Epidermal melanocyte (primary cell): Measurements from ENCODE around the gene FGFR2.
"Not testable (repeated sequence)": the region's sequence is repeated elsewhere in the genome, so short reads cannot be mapped to it uniquely, and the experiment has no call there.

Experiments used
- DNase-seq: peaks from one replicate; pipeline ENCODE4 v3.0.0; 2011; ENCODE audit warnings: low spot score; ENCODE audit not compliant: insufficient read length

Gene FGFR2

GRCh38 chr10:121525251-121526134, 72.8 kb downstream of the FGFR2 start:
- DNase-seq: no peak

- DNase-seq: no peak
These were observed 74.0 kb downstream of the FGFR2 start for GRCh38 chr10:121524157-121524817.

GRCh38 chr10:121522831-121523230, 75.4 kb downstream of the FGFR2 start:
- DNase-seq: no peak

- no peak for DNase-seq
These were observed 76.3 kb downstream of the FGFR2 start for GRCh38 chr10:121521794-121522556.

GRCh38 chr10:121520526-121520925, 77.7 kb downstream of the FGFR2 start:
- DNase-seq: not testable (repeated sequence)

DNA sequence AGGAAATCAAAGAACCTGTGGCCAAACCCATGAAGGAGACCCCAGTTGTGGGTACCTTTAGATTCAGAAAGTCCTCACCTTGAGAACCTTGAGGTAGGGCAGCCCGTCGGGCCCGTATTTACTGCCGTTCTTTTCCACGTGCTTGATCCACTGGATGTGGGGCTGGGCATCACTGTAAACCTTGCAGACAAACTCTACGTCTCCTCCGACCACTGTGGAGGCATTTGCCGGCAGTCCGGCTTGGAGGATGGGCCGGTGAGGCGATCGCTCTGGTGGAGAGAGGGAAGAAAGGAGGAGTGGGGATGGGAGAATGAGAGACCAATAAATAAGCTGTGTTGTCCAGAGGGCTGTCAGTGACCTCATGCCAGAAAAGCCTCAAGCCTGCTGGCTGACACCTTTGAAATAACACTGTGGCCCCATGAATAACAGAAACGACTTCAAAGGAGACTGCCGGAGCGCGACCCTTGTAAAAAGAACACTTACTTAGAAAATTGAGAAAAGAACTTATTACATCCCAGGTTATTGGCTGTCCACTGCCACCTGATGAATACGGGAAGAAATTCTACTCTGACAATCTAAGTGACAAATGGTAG, 78.2 kb downstream of the FGFR2 start:
- DNase-seq: no peak

DNA sequence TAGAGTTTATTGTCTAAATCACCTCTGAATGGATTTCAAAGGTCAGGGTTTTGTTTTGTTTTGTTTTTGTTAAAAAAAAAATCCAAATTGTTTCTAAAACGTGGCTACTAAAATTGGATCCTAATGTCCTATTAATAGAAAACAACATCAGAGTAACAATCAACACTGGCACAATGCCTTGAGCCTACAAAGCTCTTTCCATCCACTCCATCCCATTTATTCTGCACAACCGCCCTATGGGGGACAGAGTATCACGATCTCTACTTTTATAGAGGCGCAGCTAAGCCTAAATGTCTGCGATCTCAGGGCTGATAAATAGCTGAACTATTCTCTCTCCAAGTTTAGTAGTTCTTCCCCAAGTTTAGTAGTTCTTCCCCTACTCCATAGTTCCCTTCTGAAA, 78.8 kb downstream of the FGFR2 start:
- no peak for DNase-seq

- no peak for DNase-seq
These were observed 79.9 kb downstream of the FGFR2 start for GRCh38 chr10:121518333-121518732.

DNA sequence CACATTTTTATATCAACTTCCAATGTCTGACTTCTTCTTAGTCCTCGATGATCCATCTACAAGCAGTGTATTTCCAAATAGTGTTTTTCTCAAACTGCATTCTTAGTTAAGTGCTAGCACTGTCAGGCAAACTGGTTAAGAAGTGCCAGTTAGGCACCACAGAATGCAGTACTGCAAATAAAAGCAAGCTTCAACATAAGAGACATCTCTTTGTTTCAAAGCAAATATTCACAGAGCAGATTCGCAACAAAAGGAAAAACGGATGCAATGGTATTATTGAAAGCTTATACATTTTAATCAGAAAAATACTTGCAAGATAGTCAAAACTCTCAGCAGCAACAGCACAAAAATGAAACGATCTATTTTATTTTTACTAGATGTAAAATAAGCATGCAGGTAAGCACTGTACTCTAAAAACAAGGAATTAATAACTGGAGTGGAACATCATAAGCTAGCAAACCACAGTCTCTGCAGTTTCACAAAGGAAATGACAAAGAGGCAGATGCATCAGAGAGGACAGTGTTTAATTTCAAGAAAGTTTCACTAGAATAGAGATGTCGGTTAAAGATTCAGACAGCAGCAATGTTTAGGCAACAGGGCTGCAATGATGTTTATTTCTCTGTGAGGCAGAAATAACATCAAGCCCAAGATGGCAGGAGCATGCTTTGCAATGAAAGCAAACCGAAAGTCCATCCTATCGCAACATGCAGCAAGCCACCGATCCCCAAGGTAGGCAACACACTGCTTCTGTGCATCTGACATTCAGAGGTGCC, 82.0 kb downstream of the FGFR2 start:
- no peak for DNase-seq

- no peak for DNase-seq
These were observed 83.9 kb downstream of the FGFR2 start for GRCh38 chr10:121514141-121514865.

DNA sequence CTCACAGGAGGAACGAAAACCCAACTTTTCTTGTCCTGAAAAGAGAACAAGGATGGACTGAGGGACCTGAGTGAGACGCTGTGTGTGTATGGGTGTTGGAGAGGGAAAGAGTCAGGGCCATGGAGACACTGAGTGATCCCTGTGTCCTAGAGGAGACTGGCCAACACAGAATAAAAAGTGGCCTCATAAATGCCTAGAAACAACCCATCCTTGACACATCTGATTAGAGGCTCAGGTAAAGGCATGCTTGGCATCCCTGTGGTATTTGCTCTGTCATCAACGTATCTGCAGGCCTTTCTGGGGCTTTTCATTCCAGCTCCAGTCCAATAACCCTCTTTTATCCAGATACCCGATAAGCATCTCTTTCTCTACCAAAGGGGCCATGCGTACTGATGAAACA, 86.3 kb downstream of the FGFR2 start:
- no peak for DNase-seq

GRCh38 chr10:121511460-121511859, 86.8 kb downstream of the FGFR2 start:
- DNase-seq: no peak

DNA sequence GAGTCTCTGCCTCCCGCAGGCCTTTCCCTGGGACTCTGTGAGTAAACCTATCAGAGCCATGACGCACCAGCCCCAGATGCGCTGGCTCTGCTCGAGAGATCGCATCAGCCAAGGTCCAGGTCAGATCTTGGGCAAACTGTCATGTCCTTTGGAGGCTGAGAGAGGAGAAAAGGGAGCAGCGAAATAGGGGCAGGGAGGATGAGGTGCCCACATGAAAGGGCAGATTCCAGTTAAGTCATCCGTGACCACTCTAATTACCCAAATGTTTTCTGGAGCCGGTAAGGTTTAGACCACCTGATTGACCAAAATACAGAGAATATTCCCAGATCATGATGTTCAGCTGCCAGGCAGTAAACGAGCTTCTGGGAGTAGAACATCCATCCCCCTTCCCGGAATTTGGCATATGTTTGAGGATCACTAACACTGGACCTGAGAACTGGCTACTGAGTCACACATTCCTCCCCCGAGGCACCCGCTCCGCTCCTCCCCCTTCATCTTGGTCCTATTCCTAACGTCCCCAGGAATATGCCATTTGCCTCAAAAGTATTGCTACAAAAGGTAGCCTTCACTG, 88.0 kb downstream of the FGFR2 start:
- no peak for DNase-seq

- no peak for DNase-seq
These were observed 88.4 kb downstream of the FGFR2 start for GRCh38 chr10:121509796-121510195.

GRCh38 chr10:121509112-121509511, 89.1 kb downstream of the FGFR2 start:
- no peak for DNase-seq

- no peak for DNase-seq
These were observed 94.6 kb downstream of the FGFR2 start for GRCh38 chr10:121503587-121504051.

DNA sequence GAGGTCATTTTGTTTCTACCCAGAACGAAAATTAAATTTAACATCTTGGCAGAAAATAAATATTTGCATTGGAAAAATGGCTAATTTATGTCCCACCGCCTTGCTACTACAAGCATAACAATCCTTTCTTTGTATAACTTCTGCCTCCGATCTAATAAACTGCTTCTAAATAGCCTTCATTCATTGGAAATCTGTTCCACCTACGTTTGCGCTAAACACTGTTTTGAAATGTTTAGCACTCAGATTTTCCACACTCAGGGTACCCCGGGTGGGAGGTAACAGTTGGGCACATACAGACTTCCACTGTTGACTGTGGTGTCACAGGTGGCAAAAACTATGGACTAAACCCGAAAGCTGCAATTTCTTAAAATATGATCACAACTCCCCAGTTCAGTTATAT, 96.4 kb downstream of the FGFR2 start:
- no peak for DNase-seq

DNA sequence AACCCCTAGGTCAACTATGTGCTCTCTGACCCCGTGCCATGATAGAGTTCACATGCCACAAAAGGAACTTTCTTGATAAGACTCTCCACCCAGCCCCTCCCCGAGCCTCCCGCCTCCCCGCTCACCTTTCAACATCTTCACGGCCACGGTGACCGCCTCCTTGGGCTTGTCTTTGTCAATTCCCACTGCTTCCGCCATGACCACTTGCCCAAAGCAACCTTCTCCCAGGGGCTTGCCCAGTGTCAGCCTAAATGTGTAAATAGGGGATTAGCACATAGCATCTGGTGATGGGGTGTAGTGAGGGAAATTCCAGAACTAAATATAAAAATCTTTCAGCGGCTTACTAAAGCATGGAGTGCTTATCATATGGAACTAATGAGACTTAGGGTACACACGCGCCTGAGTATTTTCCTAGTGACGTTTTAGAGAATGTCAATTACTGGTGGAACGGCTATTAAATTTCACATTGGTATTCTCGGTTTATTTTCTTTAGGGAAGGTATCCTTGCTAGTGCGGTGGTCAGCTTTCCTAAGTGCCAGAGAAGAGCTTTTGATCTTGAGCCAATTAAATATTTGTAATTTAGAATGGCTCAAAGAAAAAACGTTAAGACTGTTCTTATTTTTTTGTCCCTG, 97.4 kb downstream of the FGFR2 start:
- no peak for DNase-seq
